Astrocyte (in vitro differentiated cells and primary cell): ENCODE data around the gene PIGZ. TPM values are rescaled to one million over a fixed set of nuclear protein-coding genes. Genes with fewer than 3 reads are reported as not detected.

Source experiments
- DNase-seq: peaks from one replicate; pipeline ENCODE4 v3.0.0-alpha.2; 2010; ENCODE audit warnings: low read depth
- FAIRE-seq: peaks from 2 replicates; lab custom pipeline; 2011; peaks lifted over from hg19 to GRCh38; lab: Jason Lieb, UNC
- H2AFZ ChIP-seq: 2 replicates; pipeline ENCODE4 v1.6.0; 2012; ENCODE audit warnings: low read depth, low read length, inconsistent platforms
- H3K27ac ChIP-seq: 2 replicates; pipeline ENCODE4 v1.5.1; 2011; ENCODE audit warnings: low read depth, low read length, inconsistent platforms
- H3K27me3 ChIP-seq: 2 replicates; pipeline ENCODE4 v1.6.0; 2011; ENCODE audit warnings: low read length, inconsistent platforms; ENCODE audit not compliant: insufficient read depth
- H3K36me3 ChIP-seq: 2 replicates; pipeline ENCODE4 v1.5.1; 2011; ENCODE audit warnings: low read length, inconsistent platforms; ENCODE audit not compliant: insufficient read depth
- H3K4me1 ChIP-seq: 2 replicates; pipeline ENCODE4 v1.5.1; 2011; ENCODE audit warnings: low read length, inconsistent platforms; ENCODE audit not compliant: insufficient read depth
- H3K4me2 ChIP-seq: 2 replicates; pipeline ENCODE4 v1.6.0; 2012; ENCODE audit warnings: low read length, inconsistent platforms
- H3K4me3 ChIP-seq: 2 replicates; pipeline ENCODE4 v1.5.1; 2011; ENCODE audit warnings: low read depth, mild to moderate bottlenecking, low read length, inconsistent platforms; ENCODE audit not compliant: insufficient read depth
- H3K79me2 ChIP-seq: 2 replicates; pipeline ENCODE4 v1.6.0; 2012; ENCODE audit warnings: mild to moderate bottlenecking, low read length, inconsistent platforms; ENCODE audit not compliant: insufficient read depth
- H3K9ac ChIP-seq: 2 replicates; pipeline ENCODE4 v1.6.0; 2012; ENCODE audit warnings: mild to moderate bottlenecking, low read length, inconsistent platforms
- H3K9me3 ChIP-seq: 2 replicates; pipeline ENCODE4 v1.5.1; 2012; ENCODE audit warnings: low read depth, mild to moderate bottlenecking, low read length, inconsistent platforms; ENCODE audit not compliant: insufficient read depth
- H4K20me1 ChIP-seq: 2 replicates; pipeline ENCODE4 v1.6.0; 2012; ENCODE audit warnings: low read length, inconsistent platforms; ENCODE audit not compliant: insufficient read depth
- H3K27ac Mint-ChIP-seq: one replicate; pipeline ENCODE4 v1.8.0; 2021; ENCODE audit warnings: mild to moderate bottlenecking, mixed read lengths; ENCODE audit not compliant: unreplicated experiment
- H3K27me3 Mint-ChIP-seq: one replicate; pipeline ENCODE4 v1.8.0; 2021; ENCODE audit warnings: low read depth, mixed read lengths; ENCODE audit not compliant: unreplicated experiment
- H3K36me3 Mint-ChIP-seq: one replicate; pipeline ENCODE4 v1.8.0; 2021; ENCODE audit warnings: low read depth, mixed read lengths; ENCODE audit not compliant: unreplicated experiment
- H3K4me1 Mint-ChIP-seq: one replicate; pipeline ENCODE4 v1.8.0; 2021; ENCODE audit warnings: low read depth, mixed read lengths; ENCODE audit not compliant: unreplicated experiment
- H3K4me3 Mint-ChIP-seq: one replicate; pipeline ENCODE4 v1.8.0; 2021; ENCODE audit warnings: mild to moderate bottlenecking, moderate library complexity, mixed read lengths; ENCODE audit not compliant: unreplicated experiment
- H3K9me3 Mint-ChIP-seq: one replicate; pipeline ENCODE4 v1.8.0; 2021; ENCODE audit warnings: mild to moderate bottlenecking, mixed read lengths; ENCODE audit not compliant: unreplicated experiment
- CTCF ChIP-seq: IDR thresholded peaks from 2 replicates; pipeline ENCODE4 v1.5.1; 2011; ENCODE audit warnings: low read depth, mild to moderate bottlenecking, inconsistent platforms, low read length, moderate library complexity; ENCODE audit not compliant: insufficient read depth
- EZH2 ChIP-seq: IDR thresholded peaks from 2 replicates; pipeline ENCODE4 v1.6.1; 2012; ENCODE audit warnings: mild to moderate bottlenecking, low read length, inconsistent platforms; ENCODE audit not compliant: insufficient read depth
- total RNA-seq: library from RNA; stranded (reverse); gene quantifications from 2 replicates; pipeline ENCODE4 v1.2.1, GENCODE V29; 2021

PIGZ gene
- total RNA-seq, 1 donor from 2014 or later = 0.54 TPM

GRCh38 chr3:196932600-196932999, 36.0 kb downstream of the PIGZ start:
- Histone ChIP-seq H3K4me1 (no peaks in the 10 kb centered on the region), H4K20me1 (peaks cover 13% of the 10 kb centered on the region), H3K27me3 (no peaks in the 10 kb centered on the region), H3K27ac (no peak overlapping the region), H3K4me3 (no peak overlapping the region), H3K79me2 (peaks cover 7% of the 10 kb centered on the region), H3K9ac (no peak overlapping the region), H3K9me3 (no peaks in the 10 kb centered on the region), H3K4me2 (no peak overlapping the region), H3K36me3 (peaks cover 56% of the 10 kb centered on the region), H2AFZ (no peak overlapping the region)
- no peaks in the 10 kb centered on the region for H3K9me3 Mint-ChIP-seq
- H3K4me3 Mint-ChIP-seq = no peak overlapping the region
- no peaks in the 10 kb centered on the region for H3K27me3 Mint-ChIP-seq
- H3K27ac Mint-ChIP-seq = no peak overlapping the region
- FAIRE-seq (no peak), DNase-seq (no peak)
- TF ChIP-seq EZH2 (no peak), CTCF (no peak)
- peaks cover 36% of the 10 kb centered on the region for H3K36me3 Mint-ChIP-seq
- no peaks in the 10 kb centered on the region for H3K4me1 Mint-ChIP-seq

GRCh38 chr3:196931828-196932587, 36.6 kb downstream of the PIGZ start:
- H3K36me3 Mint-ChIP-seq = peaks cover 32% of the 10 kb centered on the region
- DNase-seq (no peak), FAIRE-seq (no peak)
- H3K36me3 ChIP-seq = peaks cover 50% of the 10 kb centered on the region
- no peak overlapping the region for H3K27ac Mint-ChIP-seq
- H4K20me1 ChIP-seq = peaks cover 8% of the 10 kb centered on the region
- H3K27me3 Mint-ChIP-seq = no peaks in the 10 kb centered on the region
- no peaks in the 10 kb centered on the region for H3K4me1 ChIP-seq
- no peaks in the 10 kb centered on the region for H3K9me3 Mint-ChIP-seq
- H2AFZ ChIP-seq = no peak overlapping the region
- H3K9ac ChIP-seq = no peak overlapping the region
- H3K4me2 ChIP-seq = no peak overlapping the region
- H3K79me2 ChIP-seq = peaks cover 2% of the 10 kb centered on the region
- no peaks in the 10 kb centered on the region for H3K9me3 ChIP-seq
- TF ChIP-seq EZH2 = no peak
- TF ChIP-seq CTCF = no peak
- H3K27ac ChIP-seq = no peak overlapping the region
- no peaks in the 10 kb centered on the region for H3K27me3 ChIP-seq
- H3K4me1 Mint-ChIP-seq = no peaks in the 10 kb centered on the region
- H3K4me3 ChIP-seq = no peak overlapping the region
- H3K4me3 Mint-ChIP-seq = no peak overlapping the region

- TF ChIP-seq EZH2 = no peak
- no peak for TF ChIP-seq CTCF
- Histone ChIP-seq H3K9ac (no peak overlapping the region), H2AFZ (no peak overlapping the region), H4K20me1 (peaks cover 5% of the 10 kb centered on the region), H3K4me1 (no peaks in the 10 kb centered on the region), H3K9me3 (no peaks in the 10 kb centered on the region), H3K79me2 (no peaks in the 10 kb centered on the region), H3K4me2 (no peak overlapping the region), H3K27ac (no peak overlapping the region), H3K27me3 (no peaks in the 10 kb centered on the region), H3K4me3 (no peak overlapping the region), H3K36me3 (peaks cover 42% of the 10 kb centered on the region)
- H3K27ac Mint-ChIP-seq = no peak overlapping the region
- DNase-seq (no peak), FAIRE-seq (no peak)
- no peaks in the 10 kb centered on the region for H3K27me3 Mint-ChIP-seq
- peaks cover 30% of the 10 kb centered on the region for H3K36me3 Mint-ChIP-seq
- no peaks in the 10 kb centered on the region for H3K9me3 Mint-ChIP-seq
- no peak overlapping the region for H3K4me3 Mint-ChIP-seq
- H3K4me1 Mint-ChIP-seq = no peaks in the 10 kb centered on the region
Measured at GRCh38 chr3:196931157-196931556, 37.5 kb downstream of the PIGZ start.
